Fibroblast of lung (primary cell): Measurements from ENCODE around the gene MEDAG. TPM values are rescaled to one million over a fixed set of nuclear protein-coding genes. Genes with fewer than 3 reads are reported as not detected.

Experiments used
- DNase-seq, 2 donors: peaks; one replicate each; pipeline versions ENCODE4 v3.0.0 to v3.0.0-alpha.2; 2010; ENCODE audit warnings: low read depth in 2 of 2
- H2AFZ ChIP-seq: 2 replicates; pipeline ENCODE4 v1.5.1; 2012; ENCODE audit warnings: low read length, control low read depth, inconsistent platforms
- H3K27ac ChIP-seq: 2 replicates; pipeline ENCODE4 v1.5.1; 2011; ENCODE audit warnings: low read length, control low read depth; ENCODE audit not compliant: insufficient read depth
- H3K27me3 ChIP-seq: 2 replicates; pipeline ENCODE4 v1.5.1; 2011; ENCODE audit warnings: mild to moderate bottlenecking, low read length; ENCODE audit not compliant: control insufficient read depth, insufficient read depth
- H3K36me3 ChIP-seq: 2 replicates; pipeline ENCODE4 v1.5.1; 2011; ENCODE audit warnings: low read length; ENCODE audit not compliant: control insufficient read depth, insufficient read depth
- H3K4me1 ChIP-seq: 2 replicates; pipeline ENCODE4 v1.5.1; 2011; ENCODE audit warnings: low read length; ENCODE audit not compliant: control insufficient read depth, insufficient read depth; ENCODE audit errors: extremely low read depth
- H3K4me2 ChIP-seq: 2 replicates; pipeline ENCODE4 v1.5.1; 2011; ENCODE audit warnings: low read length, control low read depth; ENCODE audit not compliant: insufficient read depth; ENCODE audit errors: extremely low read depth
- H3K4me3 ChIP-seq, 4 experiments: fragments of 200-600 bp in 1 of 4; sonication (generic) in 1 of 4; replicated peaks in 1 of 4; 2 replicates each; pipeline ENCODE4 v1.5.1; 2011 to 2016; ENCODE audit warnings: low read length in 4 of 4, low read depth in 3 of 4, mild to moderate bottlenecking in 3 of 4, control low read depth in 2 of 4, inconsistent platforms in 1 of 4, mixed read lengths in 1 of 4; ENCODE audit not compliant: insufficient read depth in 1 of 4; ENCODE audit errors: control extremely low read depth in 1 of 4
- H3K79me2 ChIP-seq: 2 replicates; pipeline ENCODE4 v1.5.1; 2012; ENCODE audit warnings: mild to moderate bottlenecking, low read length, inconsistent platforms; ENCODE audit not compliant: control insufficient read depth, insufficient read depth
- H3K9ac ChIP-seq: 2 replicates; pipeline ENCODE4 v1.5.1; 2011; ENCODE audit warnings: mild to moderate bottlenecking, low read length, control low read depth; ENCODE audit not compliant: insufficient read depth
- H3K9me3 ChIP-seq: 2 replicates; pipeline ENCODE4 v1.5.1; 2012; ENCODE audit warnings: low read depth, low read length; ENCODE audit not compliant: control insufficient read depth, insufficient read depth
- H4K20me1 ChIP-seq: 2 replicates; pipeline ENCODE4 v1.5.1; 2011; ENCODE audit warnings: low read length; ENCODE audit not compliant: control insufficient read depth, insufficient read depth; ENCODE audit errors: extremely low read depth
- EZH2 ChIP-seq: IDR thresholded peaks from 2 replicates; pipeline ENCODE4 v1.5.1; 2012; ENCODE audit warnings: low read length, control low read depth, mild to moderate bottlenecking; ENCODE audit errors: missing control alignments
- polyA plus RNA-seq, 2 donors: library from polyadenylated mRNA; depleted of rRNA in 1 of 2; stranded (reverse) in 1 of 2; unstranded in 1 of 2; fragments of >200 nt; gene quantifications; 2 replicates each; pipeline ENCODE4 v1.2.1, GENCODE V29; 2011 to 2012; ENCODE audit warnings: missing spikeins in 1 of 2
- total RNA-seq: library from RNA; depleted of rRNA; stranded (reverse); fragments of >200 nt; gene quantifications from 2 replicates; pipeline ENCODE4 v1.2.1, GENCODE V29; 2014
- TF ChIP-seq, protein P1 (sequence below), 2 donors: IDR thresholded peaks in 1 of 2; conservative IDR thresholded peaks in 1 of 2; 1 replicate in 1 of 2; 2 replicates in 1 of 2; pipeline ENCODE4 v1.5.1; 2011 to 2012; ENCODE audit warnings: low read length in 2 of 2, control low read depth in 1 of 2, inconsistent platforms in 1 of 2, low read depth in 1 of 2, mild to moderate bottlenecking in 1 of 2

Gene MEDAG
- total and polyA plus RNA-seq, 2 donors (not counting 1 experiment from before 2014, with no cell fraction given) = 11.2 to 99.8 TPM

DNA sequence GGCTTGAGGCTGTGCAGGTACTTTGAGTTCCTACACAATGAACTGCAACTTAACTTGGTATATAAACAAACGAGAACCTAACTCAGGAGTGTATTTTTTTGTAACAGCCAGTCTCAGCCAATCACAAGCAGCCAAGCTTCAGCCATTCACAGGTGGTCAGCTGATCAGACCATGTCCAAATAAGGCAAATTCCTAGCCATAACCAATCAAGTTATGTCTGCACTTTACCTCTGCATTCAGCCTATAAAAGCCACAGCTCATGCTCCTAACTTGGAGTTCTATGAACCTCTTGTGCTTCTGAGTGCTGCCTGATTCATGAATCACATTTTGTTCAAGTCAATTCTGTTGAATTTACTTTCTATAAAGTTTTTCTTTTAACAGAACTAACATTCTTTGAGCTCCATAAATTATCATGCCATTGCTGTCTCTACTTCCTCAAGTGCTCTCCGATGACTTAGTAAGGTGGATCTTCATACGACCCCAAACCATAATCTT lies 16.8 kb upstream of the MEDAG start:
- Histone ChIP-seq H2AFZ (no peak overlapping the region), H3K4me3 (no peak overlapping the region), H3K79me2 (no peaks in the 10 kb centered on the region), H3K9ac (no peak overlapping the region), H3K27me3 (no peaks in the 10 kb centered on the region), H3K4me1 (no peaks in the 10 kb centered on the region), H3K27ac (no peak overlapping the region), H3K36me3 (no peaks in the 10 kb centered on the region), H3K4me2 (no peak overlapping the region), H3K9me3 (no peaks in the 10 kb centered on the region), H4K20me1 (no peaks in the 10 kb centered on the region)
- TF ChIP-seq EZH2 = no peak
- TF ChIP-seq, protein P1, sequence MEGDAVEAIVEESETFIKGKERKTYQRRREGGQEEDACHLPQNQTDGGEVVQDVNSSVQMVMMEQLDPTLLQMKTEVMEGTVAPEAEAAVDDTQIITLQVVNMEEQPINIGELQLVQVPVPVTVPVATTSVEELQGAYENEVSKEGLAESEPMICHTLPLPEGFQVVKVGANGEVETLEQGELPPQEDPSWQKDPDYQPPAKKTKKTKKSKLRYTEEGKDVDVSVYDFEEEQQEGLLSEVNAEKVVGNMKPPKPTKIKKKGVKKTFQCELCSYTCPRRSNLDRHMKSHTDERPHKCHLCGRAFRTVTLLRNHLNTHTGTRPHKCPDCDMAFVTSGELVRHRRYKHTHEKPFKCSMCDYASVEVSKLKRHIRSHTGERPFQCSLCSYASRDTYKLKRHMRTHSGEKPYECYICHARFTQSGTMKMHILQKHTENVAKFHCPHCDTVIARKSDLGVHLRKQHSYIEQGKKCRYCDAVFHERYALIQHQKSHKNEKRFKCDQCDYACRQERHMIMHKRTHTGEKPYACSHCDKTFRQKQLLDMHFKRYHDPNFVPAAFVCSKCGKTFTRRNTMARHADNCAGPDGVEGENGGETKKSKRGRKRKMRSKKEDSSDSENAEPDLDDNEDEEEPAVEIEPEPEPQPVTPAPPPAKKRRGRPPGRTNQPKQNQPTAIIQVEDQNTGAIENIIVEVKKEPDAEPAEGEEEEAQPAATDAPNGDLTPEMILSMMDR (conservative IDR thresholded peaks at IDR 0.05 in 1 of 2, IDR thresholded peaks at IDR 0.05 in 1 of 2; ENCODE audit: low read depth in 1 of 2, low read length in 2 of 2) = no peak
- DNase-seq = no peak

- H2AFZ ChIP-seq = no peak overlapping the region
- no peaks in the 10 kb centered on the region for H3K79me2 ChIP-seq
- peak; percentile 45 to 56 for DNase-seq
- H3K9ac ChIP-seq = no peak overlapping the region
- no peak for TF ChIP-seq EZH2
- TF ChIP-seq, protein P1 (conservative IDR thresholded peaks at IDR 0.05 in 1 of 2, IDR thresholded peaks at IDR 0.05 in 1 of 2; ENCODE audit: low read depth in 1 of 2, low read length in 2 of 2) = peak; percentile 48 to 51
- H3K4me3 ChIP-seq = no peak overlapping the region
- H3K9me3 ChIP-seq = no peaks in the 10 kb centered on the region
- H3K27me3 ChIP-seq = no peaks in the 10 kb centered on the region
- peaks cover 8% of the 10 kb centered on the region for H3K4me1 ChIP-seq
- H3K36me3 ChIP-seq = no peaks in the 10 kb centered on the region
- no peak overlapping the region for H3K27ac ChIP-seq
- no peak overlapping the region for H3K4me2 ChIP-seq
- no peaks in the 10 kb centered on the region for H4K20me1 ChIP-seq
These were observed 13.1 kb upstream of the MEDAG start for GRCh38 chr13:30892966-30893365.

DNA sequence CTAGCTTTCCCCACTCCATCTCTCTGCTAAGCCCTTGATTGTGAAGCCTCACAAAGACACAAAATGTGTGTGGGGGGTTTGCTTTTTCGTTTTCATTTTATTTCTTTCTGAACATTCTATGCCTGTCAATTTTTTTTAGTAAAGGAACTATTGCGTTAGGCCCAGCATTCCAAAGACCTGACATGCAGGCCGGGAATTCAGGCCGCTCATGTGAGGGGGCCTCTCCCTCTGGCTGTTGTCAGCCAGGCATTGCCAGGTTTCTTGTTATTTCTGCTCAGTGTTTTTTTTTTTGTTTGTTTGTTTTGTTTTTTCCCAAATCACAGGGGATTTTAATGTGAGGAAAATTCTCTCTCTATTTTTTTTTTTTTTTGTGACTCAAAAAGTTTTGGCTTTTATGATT lies 10.3 kb upstream of the MEDAG start:
- Histone ChIP-seq H3K4me2 (peak overlapping the region; percentile 11), H3K79me2 (no peaks in the 10 kb centered on the region), H4K20me1 (no peaks in the 10 kb centered on the region), H3K27ac (peak overlapping the region; percentile 86), H3K27me3 (no peaks in the 10 kb centered on the region), H3K36me3 (no peaks in the 10 kb centered on the region), H3K4me1 (peaks cover 17% of the 10 kb centered on the region), H3K4me3 (no peak overlapping the region), H2AFZ (peak overlapping the region; percentile 75), H3K9ac (peak overlapping the region; percentile 47), H3K9me3 (no peaks in the 10 kb centered on the region)
- TF ChIP-seq, protein P1 (conservative IDR thresholded peaks at IDR 0.05 in 1 of 2, IDR thresholded peaks at IDR 0.05 in 1 of 2; ENCODE audit: low read depth in 1 of 2, low read length in 2 of 2) = peak in 1 of 2 donors; percentile 2
- no peak for TF ChIP-seq EZH2
- DNase-seq = peak; percentile 91
